HepG2 (cell line): ENCODE data around the gene WDR62. TPM values are rescaled to one million over a fixed set of nuclear protein-coding genes. Genes with fewer than 3 reads are reported as not detected.
A peak's percentile ranks its signal among the peaks of the same experiment; 100 is the strongest.

Source experiments
- ATAC-seq: fragments of 200-7000 bp; cut with Tn5 transposase; 3 replicates; pipeline ENCODE4 v1.9.1; 2020; ENCODE audit warnings: mild to moderate bottlenecking, moderate library complexity
- BruUV-seq: library from RNA; stranded (reverse); fragments of 400-500 nt; replicated peaks from 2 replicates; lab custom pipeline; 2021; lab: Mats Ljungman, UMichigan
- CTCF ChIA-PET: fragments of 300-600 bp; formaldehyde crosslinking; extraction: SDS; loops from one replicate; lab custom pipeline; 2021; ENCODE audit warnings: low total read pairs, inconsistent platforms, low intra/inter-chr PET ratio; lab: Yijun Ruan, JAX
- POLR2A ChIA-PET: fragments of 350-600 bp; sonication (Branson Sonifier 250); formaldehyde crosslinking; loops from one replicate; lab custom pipeline; 2020; ENCODE audit warnings: antibody characterized with exemption, inconsistent platforms; lab: Yijun Ruan, JAX
- DNase-seq: peaks from one replicate; pipeline ENCODE4 v3.0.0-alpha.2; 2015; ENCODE audit warnings: low spot score
- FAIRE-seq: peaks from 3 replicates; lab custom pipeline; 2011; peaks lifted over from hg19 to GRCh38; lab: Jason Lieb, UNC
- H2AFZ ChIP-seq: one replicate; pipeline ENCODE4 v1.6.1; 2011; ENCODE audit warnings: low read length, inconsistent platforms
- H3K27ac ChIP-seq: fragments of 300-600 bp; 3 replicates; pipeline ENCODE4 v1.8.0; 2011; ENCODE audit warnings: mixed run types, mild to moderate bottlenecking, mixed read lengths, low read length, inconsistent platforms; ENCODE audit not compliant: insufficient read depth; ENCODE audit errors: extremely low read length
- H3K27me3 ChIP-seq, 2 experiments: fragments of 200-600 bp in 1 of 2; 2 replicates in 1 of 2; 3 replicates in 1 of 2; pipeline versions ENCODE4 v1.6.0 to v1.8.0; 2011; ENCODE audit warnings: low read length in 2 of 2, mild to moderate bottlenecking in 2 of 2, moderate library complexity in 2 of 2, inconsistent platforms in 1 of 2; ENCODE audit not compliant: insufficient read depth in 2 of 2, control insufficient read depth in 1 of 2
- H3K36me3 ChIP-seq, 2 experiments: fragments of 200-600 bp in 1 of 2; replicated peaks in 1 of 2; 2 replicates in 1 of 2; 3 replicates in 1 of 2; pipeline versions ENCODE4 v1.5.1 to v1.8.0; 2011; ENCODE audit warnings: low read length in 2 of 2, inconsistent platforms in 1 of 2; ENCODE audit not compliant: insufficient read depth in 2 of 2, control insufficient read depth in 1 of 2
- H3K4me1 ChIP-seq: 2 replicates; pipeline ENCODE4 v1.5.1; 2012; ENCODE audit warnings: low read length, inconsistent platforms; ENCODE audit not compliant: insufficient read depth
- H3K4me2 ChIP-seq: 2 replicates; pipeline ENCODE4 v1.6.0; 2011; ENCODE audit warnings: low read depth, low read length, inconsistent platforms
- H3K4me3 ChIP-seq, 3 experiments: fragments of 200-600 bp in 1 of 3; sonication (generic), shearing (Covaris generic) in 1 of 3; replicated peaks in 1 of 3; 2 replicates each; pipeline ENCODE4 v1.5.1; 2011 to 2016; ENCODE audit warnings: low read length in 3 of 3, inconsistent platforms in 2 of 3, low read depth in 2 of 3, mild to moderate bottlenecking in 2 of 3, control low read depth in 1 of 3, mixed read lengths in 1 of 3; ENCODE audit not compliant: insufficient read depth in 1 of 3
- H3K79me2 ChIP-seq: one replicate; pipeline ENCODE4 v1.6.1; 2011; ENCODE audit warnings: low read length, inconsistent platforms; ENCODE audit not compliant: insufficient read depth
- H3K9ac ChIP-seq: 2 replicates; pipeline ENCODE4 v1.6.0; 2011; ENCODE audit warnings: mild to moderate bottlenecking, low read depth, low read length, inconsistent platforms; ENCODE audit not compliant: insufficient read depth
- H3K9me3 ChIP-seq: 2 replicates; pipeline ENCODE4 v1.5.1; 2012; ENCODE audit warnings: mild to moderate bottlenecking, low read length
- H4K20me1 ChIP-seq: 2 replicates; pipeline ENCODE4 v1.6.0; 2011; ENCODE audit warnings: inconsistent platforms, mild to moderate bottlenecking, low read length, moderate library complexity; ENCODE audit not compliant: insufficient read depth
- ARID5B ChIP-seq: IDR thresholded peaks from 2 replicates; pipeline ENCODE4 v1.4.0; 2020; ENCODE audit warnings: mild to moderate bottlenecking, missing genetic modification reagents
- MTA1 ChIP-seq: sonication (generic); formaldehyde crosslinking; IDR thresholded peaks from 2 replicates; pipeline ENCODE4 v1.4.0; 2020; ENCODE audit warnings: missing genetic modification reagents, mild to moderate bottlenecking, borderline replicate concordance
- NR1H2 ChIP-seq: sonication (generic); formaldehyde crosslinking; IDR thresholded peaks from 2 replicates; pipeline ENCODE4 v1.8.1; 2022; ENCODE audit warnings: low read depth, missing genetic modification reagents, borderline replicate concordance
- TBP ChIP-seq: sonication (generic); formaldehyde crosslinking; IDR thresholded peaks from 2 replicates; pipeline ENCODE4 v1.5.0; 2020; ENCODE audit warnings: missing genetic modification reagents
- ZNF318 ChIP-seq: sonication (generic); formaldehyde crosslinking; IDR thresholded peaks from 2 replicates; pipeline ENCODE4 v1.4.0; 2020; ENCODE audit warnings: mild to moderate bottlenecking, missing genetic modification reagents
- WGBS: methylation state at CpG from one replicate; pipeline ENCODE4 v1.1.6; 2017; ENCODE audit warnings: low lambda C conversion rate; 5-methylcytosine and 5-hydroxymethylcytosine counted together
- in situ Hi-C: cut with HindIII; loops from 2 replicates; pipeline ENCODE4 v1.10.0; 2017; ENCODE audit warnings: low pct_unique_long_range_greater_than_20kb; ENCODE audit not compliant: extremely low pct_ligation_motif_present
- intact Hi-C: fragments of 100-400 bp; cut with micrococcal nuclease; formaldehyde crosslinking; loops from one replicate; pipeline ENCODE4 v1.10.0; 2022; ENCODE audit not compliant: unreplicated experiment
- polyA plus RNA-seq, 8 experiments: library from polyadenylated mRNA; depleted of rRNA in 3 of 8; stranded (reverse) in 7 of 8; unstranded in 1 of 8; fragments of >200 nt; fragmentation: Illumina TruSeq in 4 of 8; extraction: Trizol in 4 of 8; gene quantifications; 2 replicates each; pipeline versions ENCODE4 v1.2.1 to v1.2.3, GENCODE V29; 2011 to 2016; ENCODE audit warnings: low read depth in 4 of 8, missing spikeins in 1 of 8, mixed read lengths in 1 of 8; ENCODE audit not compliant: insufficient read depth in 1 of 8
- total RNA-seq, 5 experiments: library from RNA; depleted of rRNA; stranded (reverse); fragments of >200 nt; fragmentation: Illumina TruSeq; extraction: Trizol; gene quantifications; 2 replicates each; pipeline ENCODE4 v1.2.3, GENCODE V29; 2016; ENCODE audit warnings: low read depth in 1 of 5
- TF ChIP-seq, protein P1 (sequence below): sonication (generic); formaldehyde crosslinking; IDR thresholded peaks from 2 replicates; pipeline ENCODE4 v1.5.1; 2020; ENCODE audit warnings: missing genetic modification reagents, mild to moderate bottlenecking, borderline replicate concordance

The WDR62 gene
- total and polyA plus RNA-seq, 2 of the 13 experiments (the other 11 are each of a cell fraction or from before 2014, with no cell fraction given) = 5.8 to 12.5 TPM

DNA sequence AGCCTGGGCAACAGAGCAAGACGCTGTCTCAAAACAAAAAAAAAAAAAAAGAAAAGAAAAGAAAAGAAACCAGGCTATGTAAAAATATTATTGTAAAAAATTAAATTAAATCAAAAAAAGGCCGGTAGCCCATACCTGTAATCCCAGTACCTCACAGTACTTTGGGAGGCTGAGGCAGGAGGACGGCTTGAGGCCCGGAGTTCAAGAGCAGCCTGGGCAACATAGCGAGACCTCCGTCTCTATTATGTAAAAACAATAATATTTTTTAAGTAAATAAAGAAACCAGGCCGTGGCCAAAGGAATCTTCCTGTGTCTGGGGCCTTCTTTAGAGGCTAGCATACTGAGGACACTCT is 84.4 kb downstream of the WDR62 start:
- ATAC-seq = no peak
- Histone ChIP-seq H3K4me1 (peaks cover 24% of the 10 kb centered on the region), H3K36me3 (peaks cover 7 to 9% of the 10 kb centered on the region in 2 experiments), H3K27ac (peak overlapping the region; percentile 93), H3K9ac (peak overlapping the region; percentile 99), H3K79me2 (peaks cover 16% of the 10 kb centered on the region), H3K4me2 (peak overlapping the region; percentile 94), H4K20me1 (peaks cover 8% of the 10 kb centered on the region), H2AFZ (no peak overlapping the region), H3K27me3 (no peaks in the 10 kb centered on the region; a peak in 1 of 5 replicates), H3K4me3 (peak overlapping the region; percentile 79 to 100 (median 98)), H3K9me3 (no peaks in the 10 kb centered on the region)
- CTCF ChIA-PET = no interaction called here
- BruUV-seq = no TSS peak
- DNase-seq = peak; percentile 32
- POLR2A ChIA-PET = interaction anchor here (0.5 to 3.6 kb wide), 11 partner anchors 8 to 1178 kb away, joined by 3 to 51 read pairs (median 5); partner anchors contain the start of genes POLR2I, TBCB, THAP8 and WDR62
- no peak for FAIRE-seq
- in situ Hi-C loops (no loop called here), intact Hi-C loops (no loop called here)
- 15% methylated on average over 7 of the region's 7 CpGs for WGBS
- TF ChIP-seq TBP (CRISPR knock-in tag) = no peak
- TF ChIP-seq ZNF318 (CRISPR knock-in tag) = no peak
- TF ChIP-seq, protein P1, sequence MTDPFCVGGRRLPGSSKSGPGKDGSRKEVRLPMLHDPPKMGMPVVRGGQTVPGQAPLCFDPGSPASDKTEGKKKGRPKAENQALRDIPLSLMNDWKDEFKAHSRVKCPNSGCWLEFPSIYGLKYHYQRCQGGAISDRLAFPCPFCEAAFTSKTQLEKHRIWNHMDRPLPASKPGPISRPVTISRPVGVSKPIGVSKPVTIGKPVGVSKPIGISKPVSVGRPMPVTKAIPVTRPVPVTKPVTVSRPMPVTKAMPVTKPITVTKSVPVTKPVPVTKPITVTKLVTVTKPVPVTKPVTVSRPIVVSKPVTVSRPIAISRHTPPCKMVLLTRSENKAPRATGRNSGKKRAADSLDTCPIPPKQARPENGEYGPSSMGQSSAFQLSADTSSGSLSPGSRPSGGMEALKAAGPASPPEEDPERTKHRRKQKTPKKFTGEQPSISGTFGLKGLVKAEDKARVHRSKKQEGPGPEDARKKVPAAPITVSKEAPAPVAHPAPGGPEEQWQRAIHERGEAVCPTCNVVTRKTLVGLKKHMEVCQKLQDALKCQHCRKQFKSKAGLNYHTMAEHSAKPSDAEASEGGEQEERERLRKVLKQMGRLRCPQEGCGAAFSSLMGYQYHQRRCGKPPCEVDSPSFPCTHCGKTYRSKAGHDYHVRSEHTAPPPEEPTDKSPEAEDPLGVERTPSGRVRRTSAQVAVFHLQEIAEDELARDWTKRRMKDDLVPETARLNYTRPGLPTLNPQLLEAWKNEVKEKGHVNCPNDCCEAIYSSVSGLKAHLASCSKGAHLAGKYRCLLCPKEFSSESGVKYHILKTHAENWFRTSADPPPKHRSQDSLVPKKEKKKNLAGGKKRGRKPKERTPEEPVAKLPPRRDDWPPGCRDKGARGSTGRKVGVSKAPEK (CRISPR knock-in tag) = no peak
- no peak for TF ChIP-seq MTA1 (CRISPR knock-in tag)
- TF ChIP-seq NR1H2 (CRISPR knock-in tag) = no peak
- no peak for TF ChIP-seq ARID5B
